A204.1 (cell line): ENCODE data around the gene FAM20A.
"Not testable (repeated sequence)": the region's sequence is repeated elsewhere in the genome, so short reads cannot be mapped to it uniquely, and the experiment has no call there.

Source experiments
- FAIRE-seq: peaks from 2 replicates; lab custom pipeline; 2012; peaks lifted over from hg19 to GRCh38; lab: Jason Lieb, UNC

The FAM20A gene

DNA sequence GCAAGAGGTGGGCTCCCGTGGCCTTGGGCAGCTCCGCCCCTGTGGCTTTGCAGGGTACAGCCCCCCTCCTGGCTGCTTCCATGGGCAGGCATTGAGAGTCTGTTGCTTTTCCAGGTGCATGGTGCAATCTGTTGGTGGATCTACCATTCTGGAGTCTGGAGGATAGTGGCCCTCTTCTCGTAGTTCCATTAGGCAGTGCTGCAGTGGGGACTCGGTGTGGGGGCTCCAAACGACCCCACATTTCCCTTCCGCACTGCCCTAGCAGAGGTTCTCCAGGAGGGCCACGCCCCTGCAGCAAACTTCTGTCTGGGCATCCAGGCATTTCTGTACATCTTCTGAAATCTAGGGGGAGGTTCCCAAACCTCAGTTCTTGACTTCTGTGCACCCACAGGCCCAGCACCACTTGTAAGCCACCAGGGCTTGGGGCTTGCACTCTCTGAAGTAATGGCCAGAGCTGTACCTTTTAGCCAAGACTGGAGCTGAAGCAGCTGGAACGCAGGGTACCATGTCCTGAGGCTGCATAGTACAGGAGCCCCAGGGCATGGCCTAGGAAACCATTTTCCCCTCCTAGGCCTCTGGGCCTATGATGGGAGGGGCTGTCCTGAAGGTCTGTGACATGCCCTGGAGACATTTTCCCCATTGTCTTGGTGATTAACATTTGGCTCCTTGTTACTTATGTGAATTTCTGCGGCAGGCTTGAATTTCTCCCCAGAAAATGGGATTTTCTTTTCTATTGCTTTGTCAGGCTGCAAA lies 82.9 kb downstream of the FAM20A start:
- FAIRE-seq, result no peak

DNA sequence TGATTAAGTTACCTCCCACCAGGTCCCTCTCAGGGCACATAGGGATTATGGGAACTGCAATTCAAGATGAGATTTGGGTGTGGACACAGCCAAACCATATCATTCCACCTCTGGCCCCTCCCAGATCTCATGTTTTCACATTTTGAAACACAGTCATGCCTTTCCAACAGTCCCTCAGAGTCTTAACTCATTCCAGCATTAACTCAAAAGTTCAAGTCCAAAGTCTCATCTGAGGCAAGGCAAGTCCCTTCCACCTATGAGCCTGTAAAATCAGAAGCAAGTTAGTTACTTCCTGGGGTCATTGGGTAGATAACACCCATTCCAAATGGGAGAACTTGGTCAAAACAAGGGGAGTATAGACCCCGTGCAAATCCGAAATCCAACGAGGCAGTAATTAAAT lies 83.6 kb downstream of the FAM20A start:
- FAIRE-seq, result not testable (repeated sequence)

GRCh38 chr17:68516732-68517131 lies 84.4 kb downstream of the FAM20A start:
- FAIRE-seq, result no peak

DNA sequence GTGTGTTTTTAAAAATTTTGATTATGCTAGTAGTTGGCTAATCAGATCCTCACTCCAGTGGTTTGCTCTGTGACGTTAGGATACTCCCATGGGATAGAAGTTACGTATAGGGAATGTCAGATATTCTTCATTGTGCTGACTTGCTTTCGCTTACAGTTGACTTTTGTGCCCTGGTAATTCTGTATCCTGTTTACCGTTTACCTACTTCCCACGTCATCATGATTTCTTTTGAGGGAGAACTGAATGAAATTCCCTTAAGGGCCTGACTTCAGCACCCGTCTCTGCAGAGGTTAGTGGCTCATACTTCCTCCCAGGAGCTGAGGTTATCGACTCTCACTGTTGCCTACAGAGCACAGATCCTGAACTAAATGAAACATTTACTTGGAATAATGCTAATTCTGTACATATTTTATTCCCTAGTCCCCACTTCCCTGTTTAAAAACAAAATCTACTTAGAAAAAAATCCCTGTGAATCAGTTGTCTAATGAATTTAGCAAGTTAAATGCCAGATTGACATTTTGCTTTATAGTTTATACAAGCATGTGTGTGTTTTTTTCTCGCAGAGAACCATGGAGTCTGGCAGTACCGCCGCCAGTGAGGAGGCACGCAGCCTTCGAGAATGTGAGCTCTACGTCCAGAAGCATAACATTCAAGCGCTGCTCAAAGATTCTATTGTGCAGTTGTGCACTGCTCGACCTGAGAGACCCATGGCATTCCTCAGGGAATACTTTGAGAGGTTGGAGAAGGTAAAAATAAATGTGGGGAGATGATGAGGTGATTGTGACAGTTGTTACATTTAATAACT lies 86.1 kb downstream of the FAM20A start:
- FAIRE-seq, result no peak

DNA sequence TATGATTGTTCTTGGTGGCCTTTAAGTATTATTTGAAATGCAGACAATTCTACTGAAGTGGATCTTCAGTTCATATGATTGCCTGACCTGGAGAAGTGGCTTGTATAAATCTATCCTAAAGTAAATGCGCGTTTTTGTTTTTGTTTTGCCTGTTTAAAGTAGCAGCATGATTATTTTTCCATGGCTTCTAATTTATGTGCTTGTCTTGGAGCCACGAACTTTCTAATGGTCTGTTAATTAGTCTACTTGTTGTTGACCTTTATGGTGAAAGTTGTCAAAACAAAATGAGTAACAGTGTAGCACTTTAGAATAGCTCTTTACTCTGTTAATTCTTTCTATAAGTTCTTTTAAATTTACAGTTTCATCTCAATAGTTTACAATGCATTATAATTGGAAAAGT lies 87.2 kb downstream of the FAM20A start:
- FAIRE-seq, result no peak

DNA sequence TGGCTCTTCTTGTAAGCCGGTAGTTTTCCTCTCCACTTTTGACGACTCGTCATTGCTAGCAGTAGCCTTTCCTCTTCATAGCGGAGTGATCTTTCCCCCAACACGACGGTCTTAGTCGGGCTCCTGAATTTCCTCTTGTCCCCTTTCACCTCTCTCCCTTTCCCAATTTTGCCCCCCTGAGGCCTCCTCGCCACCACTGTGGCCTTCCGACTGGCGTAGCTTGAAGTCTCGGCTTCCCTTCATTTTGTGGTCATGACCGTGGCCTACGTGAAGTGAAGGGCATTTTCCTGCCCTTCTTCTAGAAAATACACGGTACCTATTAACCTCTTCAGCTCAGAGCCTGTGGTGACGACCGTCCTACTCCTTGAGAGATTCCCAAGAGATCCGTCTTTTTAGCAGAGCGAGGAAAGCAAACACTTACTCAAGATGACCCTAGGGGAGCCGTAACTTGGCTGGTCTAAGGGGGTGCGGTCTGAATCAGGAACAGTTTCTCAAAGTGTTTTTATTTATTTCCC lies 88.2 kb downstream of the FAM20A start:
- no peak for FAIRE-seq

DNA sequence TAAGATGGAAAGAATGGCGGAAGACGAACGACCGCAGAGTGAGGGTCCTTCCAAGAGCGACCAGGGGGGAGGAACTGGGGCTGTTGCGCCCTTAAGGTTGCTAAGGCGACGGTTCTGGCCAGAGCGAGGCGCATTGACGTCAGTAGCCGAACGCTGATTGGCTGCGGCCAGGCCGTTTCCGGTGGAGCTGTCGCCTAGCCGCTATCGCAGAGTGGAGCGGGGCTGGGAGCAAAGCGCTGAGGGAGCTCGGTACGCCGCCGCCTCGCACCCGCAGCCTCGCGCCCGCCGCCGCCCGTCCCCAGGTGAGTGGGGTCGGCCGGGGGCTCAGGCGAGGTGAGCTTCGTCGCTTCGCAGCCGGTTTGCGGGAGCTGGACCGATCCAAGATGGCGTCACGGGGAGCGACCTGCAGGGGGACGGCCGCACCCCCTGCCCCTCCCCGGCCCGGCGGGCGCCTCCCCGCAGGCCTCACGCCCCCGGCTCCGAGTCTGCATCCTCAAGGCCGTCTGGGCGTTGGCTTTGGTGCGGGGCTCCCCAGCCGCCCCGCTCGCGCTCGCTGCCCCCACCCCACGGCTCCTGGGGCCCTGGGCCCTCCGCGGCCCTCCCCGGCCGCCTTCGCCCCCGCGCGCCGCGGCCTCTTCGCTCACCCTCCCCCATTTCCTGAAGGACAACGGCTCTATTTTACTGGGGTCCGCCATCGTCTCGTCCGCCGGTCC lies 88.8 kb downstream of the FAM20A start, which contains the start of gene PRKAR1A:
PRKAR1A (plus strand) TSS at position 184 of the 713 bp plus-strand sequence. CDS start 2,970 bp downstream, outside the sequence.
- FAIRE-seq, result no peak

- no peak for FAIRE-seq
Observed at GRCh38 chr17:68511671-68512246, 89.4 kb downstream of the FAM20A start.

DNA sequence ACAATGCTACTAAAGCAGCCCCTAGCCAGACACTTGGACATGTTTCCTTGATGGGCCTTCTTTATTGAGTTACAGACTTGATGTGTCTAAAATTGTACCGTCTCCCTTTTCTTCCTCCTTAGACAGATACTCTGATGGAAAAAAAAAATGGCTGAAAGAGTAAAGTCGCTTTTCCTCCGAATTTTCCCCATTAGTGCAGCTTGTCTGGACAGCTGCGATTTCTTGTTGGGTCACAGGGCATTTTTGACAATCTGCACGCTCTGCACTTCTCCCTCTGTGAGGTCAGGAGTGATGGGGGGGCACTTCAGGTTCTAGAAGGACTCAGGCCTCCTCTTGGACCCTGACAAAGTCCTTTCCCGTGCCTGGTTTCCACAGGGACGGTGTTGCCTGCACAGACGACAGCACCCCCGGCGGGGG lies 89.9 kb downstream of the FAM20A start:
- no peak for FAIRE-seq

DNA sequence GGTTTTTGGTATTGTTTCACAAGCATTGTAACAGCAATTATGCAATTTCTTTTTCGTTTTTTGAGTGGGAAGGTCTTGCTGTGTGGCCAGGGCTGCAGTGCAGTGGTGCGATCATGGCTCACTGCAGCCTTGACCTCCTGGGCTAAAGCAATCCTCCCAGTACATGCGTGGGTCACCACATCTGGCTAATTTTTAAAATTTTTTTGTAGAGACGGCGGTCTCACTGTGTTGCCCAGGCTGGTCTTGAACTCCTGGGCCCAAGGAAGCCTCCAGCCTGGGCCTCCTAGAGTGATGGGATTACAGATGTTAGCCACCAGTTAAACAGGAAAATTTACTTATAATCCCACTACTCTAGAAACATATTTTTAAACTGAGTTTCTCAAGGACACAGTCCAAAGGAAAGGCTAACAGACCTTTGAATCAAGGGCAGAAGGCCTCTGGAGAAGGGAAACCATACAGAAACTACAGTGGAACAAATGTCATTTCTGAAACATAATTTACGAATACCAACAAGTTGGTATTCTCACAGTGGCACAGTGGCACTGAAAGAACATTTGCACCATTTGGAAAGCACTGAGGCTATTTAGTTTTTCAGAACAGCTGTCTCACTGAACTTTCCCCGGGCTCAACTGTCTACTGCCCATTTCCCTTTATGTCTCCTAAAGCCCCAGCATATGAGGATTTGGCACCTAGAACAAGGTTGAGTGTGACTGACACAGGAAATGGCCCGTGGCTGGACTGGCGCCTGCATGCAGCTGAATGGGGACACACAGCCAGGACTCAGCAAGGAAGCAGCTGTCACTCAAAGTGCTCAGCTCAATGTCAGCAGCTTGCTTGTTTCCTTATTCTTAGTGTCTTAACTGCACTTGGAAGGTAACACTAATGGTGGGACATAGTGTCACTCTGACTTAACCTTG lies 91.8 kb downstream of the FAM20A start:
- FAIRE-seq, result no peak

DNA sequence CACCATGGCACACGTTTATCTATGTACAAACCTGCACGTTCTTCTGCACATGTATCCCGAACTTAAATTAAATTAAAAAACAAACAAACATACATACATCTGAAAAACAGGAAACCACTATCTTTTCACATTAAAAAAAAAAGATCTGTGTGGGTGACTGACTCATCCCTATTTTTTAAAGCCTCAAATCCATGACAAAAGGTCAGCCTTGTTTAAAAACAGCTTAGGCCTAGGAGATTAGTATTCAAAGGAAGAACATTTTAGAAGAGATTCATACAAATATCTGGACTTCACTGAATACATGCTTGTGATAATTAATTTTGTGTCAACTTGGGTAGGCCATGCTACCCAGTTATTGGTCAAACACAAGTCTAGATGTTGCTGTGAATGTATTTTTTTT lies 93.6 kb downstream of the FAM20A start:
- no peak for FAIRE-seq

DNA sequence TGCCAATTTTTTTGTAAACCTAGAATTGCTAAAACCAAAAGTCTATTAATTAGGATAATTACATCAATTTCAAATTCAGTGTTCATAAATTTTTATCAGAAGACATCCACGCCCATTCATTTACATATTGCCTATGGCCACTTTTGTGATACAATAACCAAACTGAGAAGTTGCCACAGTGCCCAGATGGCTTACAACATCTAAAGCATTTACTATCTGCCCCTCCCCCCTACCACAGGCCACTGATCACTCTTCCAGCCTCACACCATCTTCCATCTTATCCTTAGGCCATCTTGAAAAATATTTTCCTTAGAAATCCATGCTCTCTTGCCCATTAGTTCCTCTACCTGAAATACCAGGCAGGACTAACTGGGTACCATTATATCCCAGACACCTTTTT lies 95.2 kb downstream of the FAM20A start:
- no peak for FAIRE-seq

DNA sequence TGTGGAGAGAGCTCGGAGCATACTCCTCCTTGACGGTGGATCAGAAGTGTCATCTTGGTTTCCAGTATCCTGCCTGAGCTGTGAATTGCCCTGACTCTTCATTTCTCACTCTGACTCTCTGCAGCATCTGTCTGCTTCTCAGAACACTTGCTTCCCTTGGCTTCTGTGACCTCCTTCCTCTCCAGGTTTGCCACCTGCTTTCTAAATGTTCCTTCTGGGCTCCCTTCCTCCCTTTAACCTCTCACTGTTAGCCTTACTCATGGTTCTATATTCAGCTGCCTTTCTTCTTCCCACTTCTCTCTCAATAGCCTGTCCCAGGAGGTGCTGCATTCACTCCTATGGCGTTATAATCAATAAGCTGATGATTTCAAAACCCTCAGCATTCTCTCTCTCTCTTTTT lies 100.1 kb downstream of the FAM20A start:
- no peak for FAIRE-seq

DNA sequence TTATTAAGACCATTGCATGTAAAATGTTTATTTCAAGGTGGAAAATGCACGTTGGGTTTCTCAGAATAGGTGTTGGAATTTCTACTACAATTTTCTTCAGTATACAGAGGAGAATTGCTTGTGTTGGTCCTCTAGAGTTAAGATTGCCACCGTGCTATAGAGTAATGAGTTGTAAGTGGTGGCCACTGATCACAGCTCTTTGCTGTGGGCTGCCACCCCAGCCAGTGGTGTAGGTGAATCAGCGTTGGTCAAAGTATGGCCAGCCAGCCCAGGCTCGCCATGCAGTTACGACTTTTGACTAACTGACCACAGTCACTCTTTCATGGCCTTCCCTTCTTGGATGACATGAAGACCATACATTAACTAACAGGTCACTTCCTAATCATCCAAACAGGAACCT lies 101.6 kb downstream of the FAM20A start:
- no peak for FAIRE-seq

DNA sequence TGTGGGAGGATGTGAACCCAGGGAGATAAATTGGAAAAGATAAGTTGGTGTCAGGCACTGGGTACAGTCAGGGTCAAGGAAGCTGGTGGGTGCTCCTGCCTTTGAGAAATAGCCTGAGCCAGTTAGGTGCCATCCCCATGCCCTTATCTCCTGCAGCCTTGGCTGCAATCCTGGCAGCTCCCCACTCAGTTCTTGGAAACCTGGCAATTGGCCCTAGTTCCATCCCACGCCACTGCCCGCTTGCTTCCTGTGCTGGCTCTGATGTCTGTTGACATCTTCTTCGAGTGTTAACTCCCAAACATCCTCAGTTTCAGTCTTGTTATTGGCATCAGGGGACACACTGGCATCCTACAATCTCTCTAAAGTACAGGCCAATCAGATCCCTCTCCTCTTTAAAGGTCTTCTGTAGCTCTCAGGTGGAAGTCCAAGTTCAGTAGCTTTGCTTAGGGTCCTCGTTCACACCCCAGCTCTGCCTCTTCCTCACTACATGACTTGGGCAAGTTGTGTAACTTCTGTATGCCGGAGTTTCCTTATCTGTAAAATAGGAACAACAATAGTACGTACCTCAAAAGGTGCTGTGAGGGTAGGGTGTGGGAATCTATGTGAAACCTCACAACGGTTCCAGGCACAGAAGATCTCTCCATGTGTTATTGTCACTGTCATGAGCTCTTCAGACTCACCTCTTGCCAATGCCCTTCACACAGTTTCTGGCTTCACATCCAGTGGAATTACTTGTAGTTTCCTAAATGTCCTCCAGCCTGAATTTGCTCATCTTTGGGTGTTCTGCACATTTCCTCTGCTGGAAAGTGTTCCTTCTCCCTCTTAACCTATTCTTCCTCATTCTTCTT lies 102.5 kb downstream of the FAM20A start:
- no peak for FAIRE-seq

DNA sequence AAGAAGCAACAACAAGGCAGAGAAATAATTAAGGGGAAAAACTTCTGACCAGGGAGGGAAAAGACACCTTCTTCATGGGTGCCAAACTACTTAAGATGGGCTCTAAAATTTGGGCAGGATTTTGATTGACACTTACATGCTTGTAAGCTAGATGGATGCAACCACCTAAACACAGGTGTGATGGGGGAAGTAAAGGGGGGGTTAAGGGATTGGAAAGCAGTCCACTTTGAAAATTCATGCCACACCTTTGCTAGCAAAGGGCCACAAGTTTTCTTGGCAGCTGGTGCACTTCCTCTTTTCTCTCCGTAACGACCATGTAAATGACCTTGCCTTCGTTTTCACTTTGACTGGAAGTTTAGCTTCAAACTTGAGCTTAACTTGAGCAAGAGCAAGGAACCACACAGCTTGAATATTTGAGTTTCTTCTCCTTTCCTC lies 103.3 kb downstream of the FAM20A start:
- no peak for FAIRE-seq

- no peak for FAIRE-seq
Observed at GRCh38 chr17:68495081-68495480, 106.1 kb downstream of the FAM20A start.

- not testable (repeated sequence) for FAIRE-seq
Observed at GRCh38 chr17:68492394-68493054, 108.6 kb downstream of the FAM20A start.

- FAIRE-seq, result no peak
Observed at GRCh38 chr17:68491381-68492231, 109.6 kb downstream of the FAM20A start.
